ENCODE results near the gene SPN.
"Not testable (repeated sequence)": the region's sequence is repeated elsewhere in the genome, so short reads cannot be mapped to it uniquely, and the experiment has no call there.

SPN gene

GRCh38 chr16:29644973-29645693 is 17.9 kb upstream of the SPN start:
- no peak for FAIRE-seq
- DNase-seq (ENCODE audit: low spot score): no peak

GRCh38 chr16:29645694-29646187 is 17.3 kb upstream of the SPN start:
- DNase-seq (ENCODE audit: low spot score) (no peak), FAIRE-seq (no peak)

GRCh38 chr16:29646947-29647346 is 16.1 kb upstream of the SPN start:
- DNase-seq (ENCODE audit: low spot score) (no peak), FAIRE-seq (no peak)

- no peak for DNase-seq (ENCODE audit: low spot score)
Measured at GRCh38 chr16:29649588-29650494, 13.2 kb upstream of the SPN start.

GRCh38 chr16:29650771-29651170 is 12.3 kb upstream of the SPN start:
- DNase-seq (ENCODE audit: low spot score) (no peak), FAIRE-seq (no peak)

More at GRCh38 chr16:29649588-29650494, 13.2 kb upstream of the SPN start:
- no peak for FAIRE-seq

GRCh38 chr16:29651774-29652349 is 11.2 kb upstream of the SPN start:
- DNase-seq (ENCODE audit: low spot score): no peak
- no peak for FAIRE-seq

GRCh38 chr16:29653471-29653870 is 9.6 kb upstream of the SPN start:
- no peak for DNase-seq (ENCODE audit: low spot score)
- FAIRE-seq: no peak

GRCh38 chr16:29653890-29654289 is 9.2 kb upstream of the SPN start:
- DNase-seq (ENCODE audit: low spot score); FAIRE-seq: not testable (repeated sequence)

GRCh38 chr16:29656688-29657523 is 6.1 kb upstream of the SPN start:
- no peak for FAIRE-seq
- DNase-seq (ENCODE audit: low spot score): no peak

GRCh38 chr16:29658705-29659104 is 4.3 kb upstream of the SPN start:
- DNase-seq (ENCODE audit: low spot score): no peak

GRCh38 chr16:29662000-29662728 is 883 bp upstream of the SPN start:
- no peak for DNase-seq (ENCODE audit: low spot score)
- FAIRE-seq: no peak

More at GRCh38 chr16:29658705-29659104, 4.3 kb upstream of the SPN start:
- FAIRE-seq: no peak

- FAIRE-seq (no peak), DNase-seq (ENCODE audit: low spot score) (no peak)
Measured at GRCh38 chr16:29662729-29663015, 375 bp upstream of the SPN start.

- no peak for FAIRE-seq
- no peak for DNase-seq (ENCODE audit: low spot score)
Measured at GRCh38 chr16:29663807-29664090, 702 bp downstream of the SPN start.

- FAIRE-seq: no peak
- DNase-seq (ENCODE audit: low spot score): no peak
Measured at GRCh38 chr16:29664091-29664921, 1.3 kb downstream of the SPN start.

GRCh38 chr16:29665294-29666077 is 2.4 kb downstream of the SPN start:
- no peak for FAIRE-seq

GRCh38 chr16:29667322-29667610 is 4.2 kb downstream of the SPN start:
- FAIRE-seq: not testable (repeated sequence)

More at GRCh38 chr16:29665294-29666077, 2.4 kb downstream of the SPN start:
- no peak for DNase-seq (ENCODE audit: low spot score)

GRCh38 chr16:29667755-29668154 is 4.7 kb downstream of the SPN start:
- no peak for FAIRE-seq
- DNase-seq (ENCODE audit: low spot score): no peak

More at GRCh38 chr16:29667322-29667610, 4.2 kb downstream of the SPN start:
- not testable (repeated sequence) for DNase-seq (ENCODE audit: low spot score)

- DNase-seq (ENCODE audit: low spot score): no peak
- FAIRE-seq: no peak
Measured at GRCh38 chr16:29668267-29668666, 5.2 kb downstream of the SPN start.

GRCh38 chr16:29673501-29673900 is 10.5 kb downstream of the SPN start:
- FAIRE-seq (no peak), DNase-seq (ENCODE audit: low spot score) (no peak)

All from urothelium cell line (cell line).